ENCODE measurements around the gene CDH2. TPM values are rescaled to one million over a fixed set of nuclear protein-coding genes. Genes with fewer than 3 reads are reported as not detected.

CDH2 gene
- total and polyA plus RNA-seq, 7 donors, result 0.04 to 4.8 (median 0.52) TPM

- Histone ChIP-seq H3K36me3 (ENCODE audit: insufficient read depth in 1 of 2, low read depth in 1 of 2) (no peaks in the 10 kb centered on the region), H3K4me1 (no peaks in the 10 kb centered on the region), H3K9me3 (no peaks in the 10 kb centered on the region), H3K27ac (no peak overlapping the region), H3K27me3 (ENCODE audit: insufficient read depth in 3 of 3, low read length in 2 of 3) (no peaks in the 10 kb centered on the region), H3K4me3 (no peak overlapping the region)
- no peak for DNase-seq
- ATAC-seq, result no peak
- intact Hi-C loops (cut with DNase I), result no loop called here
- TF ChIP-seq CTCF (IDR thresholded peaks at IDR 0.05), result no peak
- WGBS, 3 donors, result 63 to 91% (median 81%) methylated on average over 3 of the region's 3 CpGs
These were observed 273.0 kb downstream of the CDH2 start for GRCh38 chr18:27903906-27904305.

GRCh38 chr18:27901424-27902226, 275.3 kb downstream of the CDH2 start:
- 56 to 60% (median 58%) methylated on average over 4 of the region's 4 CpGs for WGBS, 3 donors
- TF ChIP-seq CTCF (IDR thresholded peaks at IDR 0.05), result no peak
- intact Hi-C loops (cut with DNase I), result no loop called here
- DNase-seq, result no peak
- H3K4me3 ChIP-seq, result no peak overlapping the region
- H3K36me3 ChIP-seq (ENCODE audit: insufficient read depth in 1 of 2, low read depth in 1 of 2), result no peaks in the 10 kb centered on the region
- H3K9me3 ChIP-seq, result no peaks in the 10 kb centered on the region
- ATAC-seq, result no peak
- no peaks in the 10 kb centered on the region for H3K27me3 ChIP-seq (ENCODE audit: insufficient read depth in 3 of 3, low read length in 2 of 3)
- H3K4me1 ChIP-seq, result no peaks in the 10 kb centered on the region
- H3K27ac ChIP-seq, result no peak overlapping the region
